PC-9 (cell line): ENCODE measurements around the gene GMPR2. TPM values are rescaled to one million over a fixed set of nuclear protein-coding genes. Genes with fewer than 3 reads are reported as not detected.
"Not testable (repeated sequence)": the region's sequence is repeated elsewhere in the genome, so short reads cannot be mapped to it uniquely, and the experiment has no call there.

Experiments used
- BruUV-seq: library from RNA; stranded (reverse); fragments of 400-500 nt; replicated peaks from 2 replicates; lab custom pipeline; 2021; lab: Mats Ljungman, UMichigan
- CTCF ChIA-PET: fragments of 300-600 bp; sonication (Branson Sonifier 250); formaldehyde crosslinking; loops from one replicate; lab custom pipeline; 2022; ENCODE audit warnings: antibody characterized with exemption; lab: Charles Lee
- POLR2A ChIA-PET: fragments of 300-600 bp; sonication (Branson Sonifier 250); formaldehyde crosslinking; loops from one replicate; lab custom pipeline; 2022; ENCODE audit warnings: antibody characterized with exemption; ENCODE audit not compliant: unreplicated experiment; lab: Charles Lee
- DNase-seq, 2 experiments: peaks; one replicate each; pipeline versions ENCODE4 v3.0.0 to v3.0.0-alpha.2; 2015 to 2022; ENCODE audit warnings: mixed read lengths in 1 of 2
- H2AFZ ChIP-seq: fragments of 200-600 bp; sonication (generic); 2 replicates; pipeline ENCODE4 v1.8.1; 2017; ENCODE audit warnings: antibody characterized with exemption
- H3F3A ChIP-seq: fragments of 200-600 bp; sonication (generic); 2 replicates; pipeline ENCODE4 v1.8.1; 2017; ENCODE audit warnings: antibody characterized with exemption, mild to moderate bottlenecking, low read depth; ENCODE audit not compliant: insufficient read depth
- H3K27ac ChIP-seq: fragments of 200-600 bp; sonication (generic); 2 replicates; pipeline ENCODE4 v1.6.1; 2016; ENCODE audit warnings: mixed run types
- H3K27me3 ChIP-seq: fragments of 200-600 bp; sonication (generic); 2 replicates; pipeline ENCODE4 v1.6.1; 2016; ENCODE audit warnings: low read depth, mixed run types; ENCODE audit not compliant: insufficient read depth
- H3K36me3 ChIP-seq: fragments of 200-600 bp; sonication (generic); 2 replicates; pipeline ENCODE4 v1.6.1; 2016; ENCODE audit warnings: low read depth, mixed run types
- H3K4me1 ChIP-seq: fragments of 200-600 bp; sonication (generic); replicated peaks from 2 replicates; pipeline ENCODE4 v1.6.1; 2016; ENCODE audit warnings: mixed run types; ENCODE audit not compliant: insufficient read depth
- H3K4me2 ChIP-seq: fragments of 200-600 bp; sonication (generic); 2 replicates; pipeline ENCODE4 v1.6.1; 2017; ENCODE audit warnings: mixed run types
- H3K4me3 ChIP-seq: fragments of 200-600 bp; sonication (generic); 2 replicates; pipeline ENCODE4 v1.6.1; 2016; ENCODE audit warnings: mixed run types
- H3K79me2 ChIP-seq: fragments of 200-600 bp; sonication (generic); 2 replicates; pipeline ENCODE4 v1.6.1; 2017; ENCODE audit warnings: low read depth, mixed run types
- H3K9me2 ChIP-seq: fragments of 200-600 bp; sonication (generic); 2 replicates; pipeline ENCODE4 v1.8.1; 2017; ENCODE audit warnings: mild to moderate bottlenecking; ENCODE audit not compliant: insufficient read depth
- H3K9me3 ChIP-seq: fragments of 200-600 bp; sonication (generic); 2 replicates; pipeline ENCODE4 v1.8.1; 2016; ENCODE audit warnings: low read depth; ENCODE audit not compliant: insufficient read depth
- H4K20me1 ChIP-seq: fragments of 200-600 bp; sonication (generic); 2 replicates; pipeline ENCODE4 v1.8.1; 2017; ENCODE audit not compliant: insufficient read depth
- CTCF ChIP-seq: fragments of 200-600 bp; sonication (generic); conservative IDR thresholded peaks from 2 replicates; pipeline ENCODE4 v1.6.1; 2017; ENCODE audit warnings: mixed run types, antibody characterized with exemption, mild to moderate bottlenecking, moderate library complexity
- EZH2 ChIP-seq: fragments of 200-600 bp; sonication (generic); IDR thresholded peaks from 2 replicates; pipeline ENCODE4 v1.8.0; 2017; ENCODE audit warnings: antibody characterized with exemption, low read depth
- intact Hi-C: fragments of 100-400 bp; cut with micrococcal nuclease; formaldehyde crosslinking; loops from one replicate; pipeline ENCODE4 v1.10.0; 2022; ENCODE audit not compliant: unreplicated experiment
- total RNA-seq: library from RNA; stranded (reverse); gene quantifications from 2 replicates; pipeline ENCODE4 v1.2.3, GENCODE V29; 2021

Gene GMPR2
- total RNA-seq, 1 experiment from 2014 or later, result 55.3 TPM

GRCh38 chr14:24197056-24197450, 35.7 kb upstream of the GMPR2 start:
- no peak overlapping the region for H3K27ac ChIP-seq
- BruUV-seq, result no TSS peak

GRCh38 chr14:24198814-24199524, 33.8 kb upstream of the GMPR2 start:
- no peak overlapping the region for H2AFZ ChIP-seq
- H3F3A ChIP-seq, result peaks cover 8% of the 10 kb centered on the region; the same call in 1 of the 2 replicates
- no peaks in the 10 kb centered on the region for H4K20me1 ChIP-seq
- H3K4me1 ChIP-seq, result 0 out of 2 replicates have a peak, but pooled peaks cover 7% of the 10 kb centered on the region
- intact Hi-C loops, result no loop called here
- DNase-seq, result no peak
- H3K9me3 ChIP-seq, result no peaks in the 10 kb centered on the region; the same call in 1 of the 2 replicates
- H3K27ac ChIP-seq, result no peak overlapping the region
- BruUV-seq, result no TSS peak
- TF ChIP-seq EZH2 (no peak), CTCF (no peak)
- H3K27me3 ChIP-seq, result no peaks in the 10 kb centered on the region
- H3K79me2 ChIP-seq, result peaks cover 31% of the 10 kb centered on the region
- H3K9me2 ChIP-seq, result no peaks in the 10 kb centered on the region
- POLR2A ChIA-PET, result no interaction called here
- H3K4me3 ChIP-seq, result no peak overlapping the region
- CTCF ChIA-PET, result no interaction called here
- H3K36me3 ChIP-seq, result no peaks in the 10 kb centered on the region
- no peak overlapping the region for H3K4me2 ChIP-seq

More at GRCh38 chr14:24197056-24197450, 35.7 kb upstream of the GMPR2 start:
- H3F3A ChIP-seq, result peaks cover 8% of the 10 kb centered on the region; the same call in 1 of the 2 replicates
- ChIA-PET CTCF (no interaction called here), POLR2A (no interaction called here)
- H3K79me2 ChIP-seq, result peaks cover 33% of the 10 kb centered on the region
- peak overlapping the region; percentile 71; the same call in 1 of the 2 replicates for H3K4me3 ChIP-seq
- no peaks in the 10 kb centered on the region for H3K27me3 ChIP-seq
- no peaks in the 10 kb centered on the region for H3K9me2 ChIP-seq
- no peak overlapping the region for H2AFZ ChIP-seq
- H3K36me3 ChIP-seq, result no peaks in the 10 kb centered on the region
- H3K4me1 ChIP-seq, result 0 out of 2 replicates have a peak, but pooled peaks cover 7% of the 10 kb centered on the region
- H4K20me1 ChIP-seq, result no peaks in the 10 kb centered on the region
- peak overlapping the region; percentile 71 for H3K4me2 ChIP-seq
- intact Hi-C loops, result no loop called here
- H3K9me3 ChIP-seq, result no peaks in the 10 kb centered on the region; the same call in 1 of the 2 replicates
- DNase-seq, result no peak
- no peak for TF ChIP-seq EZH2
- TF ChIP-seq CTCF, result no peak

GRCh38 chr14:24202538-24202937, 30.2 kb upstream of the GMPR2 start:
- H3K4me2 ChIP-seq, POLR2A ChIA-PET, DNase-seq, intact Hi-C loops, CTCF ChIA-PET, BruUV-seq, H3K27me3 ChIP-seq, H2AFZ ChIP-seq, H3K27ac ChIP-seq, H3F3A ChIP-seq, H3K36me3 ChIP-seq, H3K4me3 ChIP-seq, H3K9me3 ChIP-seq, H3K4me1 ChIP-seq, H3K79me2 ChIP-seq, H4K20me1 ChIP-seq, H3K9me2 ChIP-seq: not testable (repeated sequence)

- H3K4me1 ChIP-seq, H3K36me3 ChIP-seq, H4K20me1 ChIP-seq, intact Hi-C loops, POLR2A ChIA-PET, H3K27ac ChIP-seq, H3K27me3 ChIP-seq, H3K4me2 ChIP-seq, H3K9me2 ChIP-seq, H3F3A ChIP-seq, DNase-seq, H3K9me3 ChIP-seq, H3K79me2 ChIP-seq, BruUV-seq, H2AFZ ChIP-seq, H3K4me3 ChIP-seq: not testable (repeated sequence)
- CTCF ChIA-PET, result interaction anchor here (0.7 kb wide), 1 partner anchor 42 kb away, joined by 3 read pairs; the partner anchor contains the start of gene IRF9
These were observed 29.4 kb upstream of the GMPR2 start for GRCh38 chr14:24203249-24203886.
